H9 (cell line): ENCODE results near the gene F2R. TPM values are rescaled to one million over a fixed set of nuclear protein-coding genes. Genes with fewer than 3 reads are reported as not detected.

ENCODE experiments used
- DNase-seq: peaks from one replicate; pipeline ENCODE4 v3.0.0-alpha.2; 2017
- H2AFZ ChIP-seq: one replicate; pipeline ENCODE4 v1.6.1; 2013; ENCODE audit warnings: mild to moderate bottlenecking, low read length, control low read depth, moderate library complexity
- H2AK5ac ChIP-seq: 2 replicates; pipeline ENCODE4 v1.6.1; 2013; ENCODE audit warnings: low read length, control low read depth, mixed read lengths; ENCODE audit not compliant: insufficient read length
- H2BK120ac ChIP-seq: one replicate; pipeline ENCODE4 v1.6.1; 2013; ENCODE audit warnings: low read depth, mild to moderate bottlenecking, low read length, control low read depth, inconsistent platforms; ENCODE audit not compliant: poor library complexity, severe bottlenecking
- H2BK12ac ChIP-seq: 2 replicates; pipeline ENCODE4 v1.6.1; 2013; ENCODE audit warnings: low read length, control low read depth, mixed read lengths, low read depth; ENCODE audit not compliant: insufficient read length
- H2BK15ac ChIP-seq: 2 replicates; pipeline ENCODE4 v1.6.1; 2013; ENCODE audit warnings: low read depth, low read length, control low read depth
- H2BK20ac ChIP-seq: one replicate; pipeline ENCODE4 v1.6.1; 2013; ENCODE audit warnings: low read depth, mild to moderate bottlenecking, low read length, control low read depth, inconsistent platforms; ENCODE audit not compliant: poor library complexity, severe bottlenecking
- H2BK5ac ChIP-seq: 2 replicates; pipeline ENCODE4 v1.6.1; 2013; ENCODE audit warnings: low read length, control low read depth, mixed read lengths; ENCODE audit not compliant: insufficient read length
- H3K14ac ChIP-seq: 2 replicates; pipeline ENCODE4 v1.6.1; 2013; ENCODE audit warnings: low read length, control low read depth; ENCODE audit not compliant: insufficient read depth
- H3K18ac ChIP-seq: 2 replicates; pipeline ENCODE4 v1.6.1; 2013; ENCODE audit warnings: low read depth, mild to moderate bottlenecking, mixed read lengths, low read length, control low read depth; ENCODE audit not compliant: insufficient read length
- H3K23ac ChIP-seq: 2 replicates; pipeline ENCODE4 v1.6.1; 2013; ENCODE audit warnings: low read length, control low read depth, mixed read lengths, low read depth; ENCODE audit not compliant: insufficient read length
- H3K23me2 ChIP-seq: 2 replicates; pipeline ENCODE4 v1.6.1; 2013; ENCODE audit warnings: low read depth, mild to moderate bottlenecking, mixed read lengths, low read length, control low read depth; ENCODE audit not compliant: insufficient read length, poor library complexity, severe bottlenecking
- H3K27ac ChIP-seq: 2 replicates; pipeline ENCODE4 v1.5.1; 2013; ENCODE audit warnings: low read length, control low read depth, mixed read lengths, low read depth; ENCODE audit not compliant: insufficient read length
- H3K27me3 ChIP-seq: 2 replicates; pipeline ENCODE4 v1.6.1; 2013; ENCODE audit warnings: low read length, control low read depth, inconsistent platforms; ENCODE audit not compliant: insufficient read depth
- H3K4ac ChIP-seq: 2 replicates; pipeline ENCODE4 v1.6.1; 2013; ENCODE audit warnings: low read depth, mild to moderate bottlenecking, control low read depth, inconsistent platforms, low read length, moderate library complexity
- H3K4me1 ChIP-seq: 2 replicates; pipeline ENCODE4 v1.6.1; 2013; ENCODE audit warnings: low read length, control low read depth, inconsistent platforms; ENCODE audit not compliant: insufficient read depth
- H3K4me2 ChIP-seq: 2 replicates; pipeline ENCODE4 v1.6.1; 2013; ENCODE audit warnings: low read length, control low read depth, mixed read lengths; ENCODE audit not compliant: insufficient read length, insufficient read depth
- H3K56ac ChIP-seq: 2 replicates; pipeline ENCODE4 v1.6.1; 2013; ENCODE audit warnings: low read depth, mild to moderate bottlenecking, mixed read lengths, low read length, control low read depth; ENCODE audit not compliant: insufficient read length
- H3K79me1 ChIP-seq: 2 replicates; pipeline ENCODE4 v1.6.1; 2013; ENCODE audit warnings: low read depth, mild to moderate bottlenecking, moderate library complexity, low read length, control low read depth, inconsistent platforms; ENCODE audit not compliant: insufficient read depth, poor library complexity, severe bottlenecking
- H3K79me2 ChIP-seq: 2 replicates; pipeline ENCODE4 v1.6.1; 2013; ENCODE audit warnings: low read length, control low read depth, inconsistent platforms; ENCODE audit not compliant: insufficient read depth
- H3K9ac ChIP-seq: 2 replicates; pipeline ENCODE4 v1.6.1; 2013; ENCODE audit warnings: low read length, control low read depth, mixed read lengths; ENCODE audit not compliant: insufficient read length; ENCODE audit errors: extremely low read depth
- H3K9me3 ChIP-seq: one replicate; pipeline ENCODE4 v1.6.1; 2013; ENCODE audit warnings: low read depth, low read length, inconsistent platforms; ENCODE audit not compliant: control insufficient read depth
- H3T11ph ChIP-seq: one replicate; pipeline ENCODE4 v1.6.1; 2013; ENCODE audit warnings: mild to moderate bottlenecking, low read length, control low read depth, inconsistent platforms
- H4K20me1 ChIP-seq: one replicate; pipeline ENCODE4 v1.6.1; 2013; ENCODE audit not compliant: control insufficient read depth, insufficient read length, insufficient read depth
- H4K5ac ChIP-seq: 2 replicates; pipeline ENCODE4 v1.6.1; 2013; ENCODE audit warnings: low read depth, mild to moderate bottlenecking, mixed read lengths, low read length, control low read depth; ENCODE audit not compliant: insufficient read length
- H4K8ac ChIP-seq: replicated peaks from 2 replicates; pipeline ENCODE4 v1.6.1; 2013; ENCODE audit warnings: low read length, control low read depth, mixed read lengths, low read depth; ENCODE audit not compliant: insufficient read length
- H4K91ac ChIP-seq: 2 replicates; pipeline ENCODE4 v1.6.1; 2013; ENCODE audit warnings: low read depth, mild to moderate bottlenecking, moderate library complexity, mixed read lengths, low read length, control low read depth; ENCODE audit not compliant: insufficient read length
- H3K27ac Mint-ChIP-seq, 3 experiments: 2 replicates in 2 of 3; 3 replicates in 1 of 3; pipeline ENCODE4 v1.8.0; 2020 to 2021; ENCODE audit warnings: mixed read lengths in 3 of 3, mild to moderate bottlenecking in 1 of 3, moderate library complexity in 1 of 3
- H3K27me3 Mint-ChIP-seq: 2 replicates; pipeline ENCODE4 v1.8.0; 2021; ENCODE audit warnings: low read depth, mild to moderate bottlenecking, moderate library complexity, mixed read lengths
- H3K36me3 Mint-ChIP-seq, 3 experiments: 2 replicates in 2 of 3; 3 replicates in 1 of 3; pipeline ENCODE4 v1.8.0; 2020 to 2021; ENCODE audit warnings: low read depth in 3 of 3, mixed read lengths in 3 of 3; ENCODE audit not compliant: insufficient read depth in 1 of 3
- H3K4me1 Mint-ChIP-seq, 2 experiments: 2 replicates each; pipeline ENCODE4 v1.8.0; 2020; ENCODE audit warnings: mixed read lengths in 2 of 2
- H3K4me3 Mint-ChIP-seq, 2 experiments: 2 replicates in 1 of 2; 3 replicates in 1 of 2; pipeline ENCODE4 v1.8.0; 2020 to 2021; ENCODE audit warnings: mild to moderate bottlenecking in 2 of 2, mixed read lengths in 2 of 2, moderate library complexity in 1 of 2
- H3K9me3 Mint-ChIP-seq, 2 experiments: 2 replicates in 1 of 2; 3 replicates in 1 of 2; pipeline ENCODE4 v1.8.0; 2020; ENCODE audit warnings: mild to moderate bottlenecking in 2 of 2, mixed read lengths in 2 of 2, moderate library complexity in 1 of 2
- CTCF ChIP-seq: fragments of 200-600 bp; sonication (generic); conservative IDR thresholded peaks from 3 replicates; pipeline ENCODE4 v1.8.0; 2021; ENCODE audit warnings: antibody characterized with exemption, mild to moderate bottlenecking
- WGBS: extraction: QIAGEN DNeasy Blood & Tissue Kit; methylation state at CpG from one replicate; pipeline ENCODE4 v1.1.7; 2013; ENCODE audit warnings: missing lambda C conversion rate, low lambda C conversion rate, mixed read lengths; ENCODE audit not compliant: insufficient read length; ENCODE audit errors: extremely low coverage; 5-methylcytosine and 5-hydroxymethylcytosine counted together
- total RNA-seq: library from RNA; stranded (reverse); gene quantifications from 2 replicates; pipeline ENCODE4 v1.2.1, GENCODE V29; 2021

Gene F2R
- total RNA-seq, 1 experiment from 2014 or later, result 14.8 TPM

GRCh38 chr5:76765249-76765648 lies 49.3 kb downstream of the F2R start:
- Histone ChIP-seq H2BK15ac (no peak overlapping the region), H3K9ac (no peak overlapping the region), H4K20me1 (no peaks in the 10 kb centered on the region), H3K18ac (no peak overlapping the region), H3T11ph (no peak overlapping the region), H3K56ac (no peak overlapping the region), H3K4me2 (no peak overlapping the region), H2BK120ac (no peak overlapping the region), H4K5ac (no peak overlapping the region), H2AK5ac (no peak overlapping the region), H2BK20ac (no peak overlapping the region), H3K27me3 (no peaks in the 10 kb centered on the region), H2BK5ac (no peak overlapping the region), H3K14ac (no peak overlapping the region), H3K4me1 (peaks cover 2% of the 10 kb centered on the region; the same call in 1 of the 2 replicates), H4K91ac (no peak overlapping the region), H2BK12ac (no peak overlapping the region), H3K23me2 (no peaks in the 10 kb centered on the region), H3K79me2 (no peaks in the 10 kb centered on the region), H3K27ac (no peak overlapping the region), H3K9me3 (no peaks in the 10 kb centered on the region), H2AFZ (no peak overlapping the region), H3K23ac (no peak overlapping the region), H4K8ac (no peak overlapping the region), H3K4ac (no peak overlapping the region), H3K79me1 (no peaks in the 10 kb centered on the region)
- no peak overlapping the region for H3K27ac Mint-ChIP-seq
- no peak for TF ChIP-seq CTCF
- H3K27me3 Mint-ChIP-seq, result peaks cover 4% of the 10 kb centered on the region
- no peaks in the 10 kb centered on the region for H3K36me3 Mint-ChIP-seq
- no peaks in the 10 kb centered on the region for H3K9me3 Mint-ChIP-seq
- H3K4me1 Mint-ChIP-seq, result peaks cover 7 to 9% of the 10 kb centered on the region in 2 experiments
- no peak for DNase-seq
- WGBS, result no CpG with 5 or more reads among the region's 3 CpGs
- H3K4me3 Mint-ChIP-seq, result no peak overlapping the region
